ENCODE results near the gene PTTG1IP2.

The PTTG1IP2 gene

GRCh38 chr7:90483251-90483650 is 13.8 kb downstream of the PTTG1IP2 start:
- no peak for DNase-seq (ENCODE audit: low spot score)

- no peak for DNase-seq (ENCODE audit: low spot score)
These were observed 15.3 kb downstream of the PTTG1IP2 start for GRCh38 chr7:90484706-90485105.

DNA sequence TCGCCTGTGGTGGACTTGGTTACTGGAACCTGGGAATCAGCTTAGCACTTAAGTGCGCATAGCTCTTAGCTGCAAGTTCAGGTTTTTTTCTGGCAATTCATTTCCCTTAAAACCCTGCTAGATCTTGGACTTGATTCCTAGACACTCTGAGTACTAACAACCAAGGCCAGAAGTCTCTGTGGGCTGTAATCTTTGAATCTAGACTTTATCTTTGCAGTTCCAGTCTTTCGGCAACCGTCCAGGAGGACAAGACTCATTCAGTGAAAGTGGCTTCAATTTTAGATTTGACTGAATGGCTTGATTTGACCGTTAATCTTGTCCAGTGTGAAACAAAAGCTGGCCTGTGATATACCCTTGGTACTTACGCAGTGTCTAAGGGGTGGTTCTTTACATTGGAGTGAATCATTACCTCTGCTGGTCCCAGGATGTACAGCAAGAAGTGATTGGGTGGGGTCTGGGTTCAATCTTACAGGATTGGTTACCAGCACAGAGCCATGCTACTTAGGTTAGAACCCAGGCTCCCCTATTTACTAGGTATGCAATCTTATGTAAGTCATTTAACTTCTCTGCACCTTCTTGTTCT is 16.4 kb downstream of the PTTG1IP2 start:
- no peak for DNase-seq (ENCODE audit: low spot score)

- no peak for DNase-seq (ENCODE audit: low spot score)
These were observed 18.4 kb downstream of the PTTG1IP2 start for GRCh38 chr7:90487808-90488207.

- DNase-seq (ENCODE audit: low spot score) = no peak
These were observed 18.8 kb downstream of the PTTG1IP2 start for GRCh38 chr7:90488220-90488619.

GRCh38 chr7:90492250-90492649 is 22.8 kb downstream of the PTTG1IP2 start:
- DNase-seq (ENCODE audit: low spot score) = no peak

DNA sequence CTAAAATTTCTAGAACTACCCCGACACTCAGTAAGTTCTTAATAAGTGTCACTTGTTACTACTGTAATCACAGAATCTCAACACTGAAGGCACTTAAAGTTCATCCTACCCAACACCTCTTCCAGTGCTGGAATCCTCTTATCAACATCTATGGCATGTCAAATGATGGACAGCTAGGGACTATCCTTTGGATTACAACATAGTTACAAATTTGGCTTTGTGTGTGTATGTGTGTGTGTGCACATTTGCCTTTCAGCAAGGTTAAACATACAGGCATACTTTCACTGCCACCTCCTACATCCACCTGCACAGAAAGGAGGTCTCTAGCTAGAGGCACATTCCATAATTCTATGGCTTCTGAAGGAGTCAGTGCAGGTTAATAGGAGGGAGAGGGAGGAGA is 25.8 kb downstream of the PTTG1IP2 start:
- no peak for DNase-seq (ENCODE audit: low spot score)

GRCh38 chr7:90502539-90502938 is 33.1 kb downstream of the PTTG1IP2 start:
- no peak for DNase-seq (ENCODE audit: low spot score)

DNA sequence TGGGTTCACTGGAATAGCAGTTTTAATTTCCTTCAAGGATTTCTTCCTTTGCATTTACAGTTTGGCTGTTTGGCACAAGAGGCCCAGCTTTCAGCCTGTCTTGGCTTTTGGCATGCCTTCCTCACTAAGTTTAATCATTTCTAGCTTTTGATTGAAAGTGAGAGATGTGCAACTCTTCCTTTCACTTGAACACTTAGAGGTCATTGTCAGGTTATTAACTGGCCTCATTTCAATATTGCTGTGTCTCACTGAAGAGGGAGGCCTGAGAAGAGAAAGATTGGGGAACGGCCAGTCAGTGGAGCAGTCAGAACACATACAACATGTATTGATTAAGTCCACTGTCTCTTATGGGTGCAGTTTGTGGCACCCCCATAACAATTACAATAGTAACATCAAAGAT is 33.9 kb downstream of the PTTG1IP2 start:
- DNase-seq (ENCODE audit: low spot score) = no peak

- DNase-seq (ENCODE audit: low spot score) = no peak
These were observed 38.3 kb downstream of the PTTG1IP2 start for GRCh38 chr7:90507692-90508091.

- DNase-seq (ENCODE audit: low spot score) = no peak
These were observed 42.3 kb downstream of the PTTG1IP2 start for GRCh38 chr7:90511776-90512175.

DNA sequence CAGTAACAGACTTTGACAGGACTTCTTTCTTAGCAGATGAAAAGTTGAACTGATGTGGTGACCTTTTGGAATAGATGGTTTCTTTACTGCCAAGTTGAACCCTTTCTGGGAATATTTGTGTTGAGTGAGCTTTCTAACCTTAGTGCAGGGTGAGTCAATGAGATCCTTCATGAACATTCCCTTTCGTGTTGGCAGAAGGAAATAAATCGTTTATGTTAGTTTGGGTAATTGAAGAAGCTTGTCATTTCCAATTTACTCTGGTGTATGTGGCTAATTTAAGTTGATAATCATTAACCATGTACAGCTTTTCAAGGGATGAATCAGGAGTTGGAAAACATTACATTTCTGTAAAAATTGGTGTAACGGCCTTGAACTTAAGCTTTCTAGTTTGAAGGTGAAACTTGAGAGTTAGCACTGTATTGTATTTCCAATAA is 43.4 kb downstream of the PTTG1IP2 start:
- no peak for DNase-seq (ENCODE audit: low spot score)

- no peak for DNase-seq (ENCODE audit: low spot score)
These were observed 46.8 kb downstream of the PTTG1IP2 start for GRCh38 chr7:90516257-90516656.

DNA sequence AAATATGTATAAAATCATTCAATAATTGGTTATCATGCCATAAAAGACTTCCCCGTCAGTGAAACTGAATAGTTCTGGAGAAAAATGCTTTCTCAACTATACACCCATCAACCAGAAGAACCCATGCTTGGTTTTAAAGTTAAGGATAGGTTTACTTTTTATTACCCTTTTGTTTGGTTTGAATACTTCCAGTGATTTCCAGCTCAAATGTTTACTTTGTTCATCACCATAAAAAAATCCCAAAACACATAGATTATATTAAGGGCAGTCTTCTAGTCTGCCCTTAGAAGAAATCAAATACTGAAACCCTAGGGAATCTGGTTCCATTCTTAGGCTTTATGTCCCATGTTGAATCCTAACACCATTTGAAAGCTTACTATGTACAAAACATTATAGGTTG is 49.2 kb downstream of the PTTG1IP2 start:
- DNase-seq (ENCODE audit: low spot score) = no peak

DNA sequence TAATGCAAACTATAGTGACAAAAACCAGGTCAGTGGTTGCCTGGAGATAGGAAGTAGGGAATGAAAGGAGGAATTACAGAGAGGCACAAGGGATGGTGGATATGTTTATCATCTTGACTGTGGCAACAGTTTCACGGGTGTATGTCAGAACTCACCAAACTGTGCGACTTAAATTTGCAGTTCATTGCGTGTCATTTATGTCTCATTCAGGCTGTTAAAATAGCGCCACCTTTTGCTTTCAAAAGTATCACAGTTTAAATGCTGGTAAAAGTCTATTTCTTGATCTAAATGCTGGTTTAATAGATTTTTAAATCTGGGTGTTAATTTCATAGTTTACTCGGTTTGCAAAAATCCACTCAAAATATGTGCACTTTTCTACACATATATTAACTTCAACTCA is 51.0 kb downstream of the PTTG1IP2 start:
- no peak for DNase-seq (ENCODE audit: low spot score)

GRCh38 chr7:90530263-90530662 is 60.8 kb downstream of the PTTG1IP2 start:
- no peak for DNase-seq (ENCODE audit: low spot score)

GRCh38 chr7:90532231-90532929 is 62.9 kb downstream of the PTTG1IP2 start:
- DNase-seq (ENCODE audit: low spot score) = no peak

DNA sequence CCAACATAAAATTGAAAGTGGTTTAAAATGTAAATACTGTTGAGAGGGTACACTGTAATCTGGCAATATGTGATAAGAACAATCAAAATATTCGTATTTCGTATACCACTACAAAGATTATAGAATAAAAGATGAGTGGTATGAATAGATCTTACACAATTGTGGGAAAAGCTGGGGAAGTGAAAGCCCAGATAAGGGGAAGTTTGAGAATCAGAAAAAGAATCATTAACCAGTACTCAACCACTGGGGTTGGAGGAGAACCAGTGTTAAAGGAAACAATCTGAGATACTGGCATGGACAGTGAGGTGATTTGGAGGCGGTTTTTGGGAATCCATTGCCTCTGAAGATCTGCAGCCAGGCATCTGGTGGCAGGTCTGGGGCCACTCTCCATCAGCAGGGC is 67.0 kb downstream of the PTTG1IP2 start:
- no peak for DNase-seq (ENCODE audit: low spot score)

GRCh38 chr7:90538405-90538804 is 69.0 kb downstream of the PTTG1IP2 start:
- DNase-seq (ENCODE audit: low spot score) = no peak

DNA sequence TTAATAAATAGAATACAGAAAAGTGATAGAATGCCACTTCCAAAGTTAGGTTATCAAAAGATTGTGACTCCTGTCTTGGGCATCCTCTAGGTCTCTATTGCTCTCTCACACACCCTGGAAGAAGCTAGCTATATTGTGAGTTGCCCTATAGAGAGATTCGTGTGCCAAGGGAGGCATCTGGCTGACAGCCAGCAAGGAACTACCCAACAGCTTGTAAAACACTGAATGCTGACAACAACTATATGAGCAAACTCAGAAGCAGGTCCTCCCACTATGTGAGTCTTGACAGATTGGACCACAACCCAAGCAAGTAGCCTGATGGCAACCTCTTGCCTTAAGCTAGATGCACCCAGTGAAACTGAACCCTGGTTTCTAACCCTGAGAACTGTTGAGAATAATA is 71.0 kb downstream of the PTTG1IP2 start:
- no peak for DNase-seq (ENCODE audit: low spot score)

GRCh38 chr7:90551036-90551435 is 81.6 kb downstream of the PTTG1IP2 start:
- no peak for DNase-seq (ENCODE audit: low spot score)

DNA sequence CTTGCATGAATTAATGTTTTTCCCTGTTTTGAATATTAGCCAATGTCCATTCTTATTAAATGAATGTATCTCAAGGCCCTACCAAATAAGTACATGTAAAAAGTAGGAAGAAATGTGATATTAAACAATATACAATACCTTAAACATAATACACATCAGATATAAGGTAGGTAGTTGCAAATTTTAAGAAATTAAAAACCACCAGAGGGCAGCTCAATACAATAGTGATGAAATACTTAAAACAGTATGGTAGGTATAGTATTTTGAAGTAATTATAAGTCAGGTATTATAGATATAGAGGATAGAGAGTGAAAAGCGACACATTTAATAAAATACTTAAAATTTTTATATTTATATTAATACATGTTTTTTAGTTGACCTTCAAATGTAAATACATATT is 83.1 kb downstream of the PTTG1IP2 start:
- no peak for DNase-seq (ENCODE audit: low spot score)

GRCh38 chr7:90560730-90561129 is 91.3 kb downstream of the PTTG1IP2 start:
- DNase-seq (ENCODE audit: low spot score) = no peak

Data from COLO829 (cell line).